H1 (cell line): ENCODE data around the gene FHL2. TPM values are rescaled to one million over a fixed set of nuclear protein-coding genes. Genes with fewer than 3 reads are reported as not detected.

Source experiments
- CHD2 ChIP-seq: IDR thresholded peaks from 2 replicates; pipeline ENCODE4 v1.6.1; 2012; ENCODE audit warnings: low read length, improper control_type of control experiment
- CHD7 ChIP-seq: fragments of 300-600 bp; sonication (generic); IDR thresholded peaks from 2 replicates; pipeline ENCODE4 v1.7.1; 2012; ENCODE audit warnings: low read length, moderate library complexity, mild to moderate bottlenecking, inconsistent platforms; ENCODE audit not compliant: insufficient replicate concordance
- EZH2 ChIP-seq: fragments of 200-600 bp; sonication (generic); IDR thresholded peaks from 2 replicates; pipeline ENCODE4 v1.7.1; 2012; ENCODE audit warnings: low read depth, mild to moderate bottlenecking, moderate library complexity, low read length, inconsistent platforms; ENCODE audit not compliant: severe bottlenecking
- KDM4A ChIP-seq: IDR thresholded peaks from one replicate; pipeline ENCODE4 v1.7.1; 2012; ENCODE audit warnings: low read depth, mild to moderate bottlenecking, moderate library complexity, low read length, inconsistent platforms; ENCODE audit not compliant: severe bottlenecking
- POU5F1 ChIP-seq: IDR thresholded peaks from 2 replicates; pipeline ENCODE4 v1.6.1; 2011; ENCODE audit warnings: low read depth, mild to moderate bottlenecking, low read length, moderate library complexity
- RAD21 ChIP-seq, 2 experiments: IDR thresholded peaks in 1 of 2; conservative IDR thresholded peaks in 1 of 2; 2 replicates each; pipeline ENCODE4 v1.6.1; 2011; ENCODE audit warnings: low read depth in 2 of 2, low read length in 2 of 2, improper control_type of control experiment in 1 of 2, inconsistent platforms in 1 of 2, mild to moderate bottlenecking in 1 of 2, moderate library complexity in 1 of 2
- RBBP5 ChIP-seq: IDR thresholded peaks from 2 replicates; pipeline ENCODE4 v1.7.1; 2012; ENCODE audit warnings: low read depth, mild to moderate bottlenecking, inconsistent platforms, low read length, moderate library complexity, borderline replicate concordance
- RNF2 ChIP-seq: fragments of 200-900, 300-1000 bp; sonication (generic); IDR thresholded peaks from 2 replicates; pipeline ENCODE4 v1.7.1; 2016; ENCODE audit warnings: borderline replicate concordance, low read depth, mild to moderate bottlenecking, antibody characterized with exemption, low read length; ENCODE audit not compliant: poor library complexity, severe bottlenecking; ENCODE audit errors: missing control alignments
- ZNF274 ChIP-seq: IDR thresholded peaks from 2 replicates; pipeline ENCODE4 v1.7.0; 2012; ENCODE audit warnings: low read length, borderline replicate concordance; ENCODE audit errors: extremely low read depth
- polyA plus RNA-seq, 7 experiments: library from polyadenylated mRNA; depleted of rRNA in 3 of 7; stranded (reverse) in 5 of 7; unstranded in 2 of 7; fragments of >200 nt in 5 of 7; fragments of 200-250 nt in 2 of 7; gene quantifications; 1 replicate in 5 of 7; 2 replicates in 1 of 7; 4 replicates in 1 of 7; pipeline versions ENCODE4 v1.2.1 to v1.2.3, GENCODE V29; 2011 to 2013; ENCODE audit warnings: missing spikeins in 2 of 7, mixed read lengths in 2 of 7
- total RNA-seq: library from RNA; stranded (reverse); fragmentation: NEBNext Ultra II Directional; extraction: Animal tissue kit (Norgen Biotek cat#: 25700); gene quantifications from 2 replicates; pipeline ENCODE4 v1.2.1, GENCODE V29; 2021

FHL2 gene
- total and polyA plus RNA-seq, 2 of the 8 experiments (the other 6 are each of a cell fraction or from before 2014, with no cell fraction given) = 33.2 to 64.3 TPM

GRCh38 chr2:105383432-105384166 lies 15.3 kb downstream of the FHL2 start (continued):
- TF ChIP-seq CHD7 = no peak
- TF ChIP-seq ZNF274 = no peak
- TF ChIP-seq KDM4A = no peak
- TF ChIP-seq CHD2 = no peak
- no peak for TF ChIP-seq RNF2
- no peak for TF ChIP-seq EZH2
- TF ChIP-seq RAD21 (IDR thresholded peaks at IDR 0.05 in 1 of 2, conservative IDR thresholded peaks at IDR 0.05 in 1 of 2; ENCODE audit: low read depth in 2 of 2, low read length in 2 of 2) = no peak
- no peak for TF ChIP-seq POU5F1
- TF ChIP-seq RBBP5 = no peak
